Measurements from ENCODE around the gene LRRC23.
"Not testable (repeated sequence)": the region's sequence is repeated elsewhere in the genome, so short reads cannot be mapped to it uniquely, and the experiment has no call there.

Gene LRRC23

GRCh38 chr12:6872073-6873048 lies 32.3 kb upstream of the LRRC23 start:
- peak; percentile 89 for DNase-seq

- DNase-seq = peak; percentile 97
Observed at GRCh38 chr12:6873094-6874014, 31.3 kb upstream of the LRRC23 start, which contains the start of gene SPSB2. Gene SPSB2, minus strand, starts transcription at chr12:6873303. Its CDS starts 402 bp downstream, at chr12:6872901.

GRCh38 chr12:6874015-6874368 lies 30.6 kb upstream of the LRRC23 start:
- not testable (repeated sequence) for DNase-seq

GRCh38 chr12:6879824-6880223 lies 24.8 kb upstream of the LRRC23 start:
- not testable (repeated sequence) for DNase-seq

- DNase-seq = no peak
Observed at GRCh38 chr12:6883252-6883651, 21.4 kb upstream of the LRRC23 start.

GRCh38 chr12:6883683-6884082 lies 20.9 kb upstream of the LRRC23 start:
- DNase-seq = no peak

GRCh38 chr12:6884539-6884938 lies 20.1 kb upstream of the LRRC23 start:
- DNase-seq = no peak

GRCh38 chr12:6886206-6886999 lies 18.2 kb upstream of the LRRC23 start:
- DNase-seq = not testable (repeated sequence)

GRCh38 chr12:6887460-6887859 lies 17.2 kb upstream of the LRRC23 start:
- DNase-seq = no peak

GRCh38 chr12:6888360-6888759 lies 16.3 kb upstream of the LRRC23 start:
- no peak for DNase-seq

GRCh38 chr12:6888794-6889193 lies 15.8 kb upstream of the LRRC23 start:
- DNase-seq = not testable (repeated sequence)

- not testable (repeated sequence) for DNase-seq
Observed at GRCh38 chr12:6889775-6890573, 14.6 kb upstream of the LRRC23 start.

GRCh38 chr12:6890789-6891645 lies 13.6 kb upstream of the LRRC23 start:
- DNase-seq = peak; percentile 99

- no peak for DNase-seq
Observed at GRCh38 chr12:6891646-6892001, 13.0 kb upstream of the LRRC23 start.

- DNase-seq = not testable (repeated sequence)
Observed at GRCh38 chr12:6892683-6893082, 11.9 kb upstream of the LRRC23 start.

GRCh38 chr12:6894321-6894720 lies 10.3 kb upstream of the LRRC23 start:
- DNase-seq = no peak

GRCh38 chr12:6896846-6897435 lies 7.7 kb upstream of the LRRC23 start:
- no peak for DNase-seq

GRCh38 chr12:6899427-6899826 lies 5.2 kb upstream of the LRRC23 start:
- DNase-seq = no peak

- DNase-seq = peak; percentile 68
Observed at GRCh38 chr12:6899837-6900519, 4.6 kb upstream of the LRRC23 start.

GRCh38 chr12:6902448-6902847 lies 2.2 kb upstream of the LRRC23 start:
- no peak for DNase-seq
